Measurements from ENCODE around the gene CYS1.

DNA sequence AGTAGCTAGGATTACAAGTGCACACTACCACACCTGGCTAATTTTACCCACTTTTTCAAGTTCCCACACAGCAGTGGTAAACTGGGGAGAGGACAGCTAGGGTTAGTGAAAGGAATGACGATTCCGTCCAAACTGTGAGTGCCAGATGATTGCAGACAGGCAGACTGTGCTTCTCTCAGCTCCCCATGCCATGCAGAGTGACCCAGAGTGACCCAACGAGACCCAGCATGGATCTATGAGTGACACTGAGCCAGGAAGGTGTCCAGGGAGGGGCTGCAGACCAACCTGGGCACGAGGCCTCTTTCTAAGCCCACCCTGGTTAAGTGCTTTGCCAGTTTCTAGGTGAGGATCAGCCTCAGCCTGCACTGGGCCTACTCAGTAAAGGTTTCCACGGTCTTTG, 44.6 kb downstream of the CYS1 start:
- TF ChIP-seq, protein P1, sequence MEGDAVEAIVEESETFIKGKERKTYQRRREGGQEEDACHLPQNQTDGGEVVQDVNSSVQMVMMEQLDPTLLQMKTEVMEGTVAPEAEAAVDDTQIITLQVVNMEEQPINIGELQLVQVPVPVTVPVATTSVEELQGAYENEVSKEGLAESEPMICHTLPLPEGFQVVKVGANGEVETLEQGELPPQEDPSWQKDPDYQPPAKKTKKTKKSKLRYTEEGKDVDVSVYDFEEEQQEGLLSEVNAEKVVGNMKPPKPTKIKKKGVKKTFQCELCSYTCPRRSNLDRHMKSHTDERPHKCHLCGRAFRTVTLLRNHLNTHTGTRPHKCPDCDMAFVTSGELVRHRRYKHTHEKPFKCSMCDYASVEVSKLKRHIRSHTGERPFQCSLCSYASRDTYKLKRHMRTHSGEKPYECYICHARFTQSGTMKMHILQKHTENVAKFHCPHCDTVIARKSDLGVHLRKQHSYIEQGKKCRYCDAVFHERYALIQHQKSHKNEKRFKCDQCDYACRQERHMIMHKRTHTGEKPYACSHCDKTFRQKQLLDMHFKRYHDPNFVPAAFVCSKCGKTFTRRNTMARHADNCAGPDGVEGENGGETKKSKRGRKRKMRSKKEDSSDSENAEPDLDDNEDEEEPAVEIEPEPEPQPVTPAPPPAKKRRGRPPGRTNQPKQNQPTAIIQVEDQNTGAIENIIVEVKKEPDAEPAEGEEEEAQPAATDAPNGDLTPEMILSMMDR (conservative IDR thresholded peaks at IDR 0.05 in 1 of 2, IDR thresholded peaks at IDR 0.05 in 1 of 2; ENCODE audit: extremely low read depth in 1 of 2, insufficient read depth in 1 of 2, low read depth in 1 of 2, low read length in 2 of 2), result no peak
- no peak for TF ChIP-seq EZH2 (IDR thresholded peaks at IDR 0.05; ENCODE audit: borderline replicate concordance, low read length)
